ENCODE measurements around the gene GBX1.

The GBX1 gene

DNA sequence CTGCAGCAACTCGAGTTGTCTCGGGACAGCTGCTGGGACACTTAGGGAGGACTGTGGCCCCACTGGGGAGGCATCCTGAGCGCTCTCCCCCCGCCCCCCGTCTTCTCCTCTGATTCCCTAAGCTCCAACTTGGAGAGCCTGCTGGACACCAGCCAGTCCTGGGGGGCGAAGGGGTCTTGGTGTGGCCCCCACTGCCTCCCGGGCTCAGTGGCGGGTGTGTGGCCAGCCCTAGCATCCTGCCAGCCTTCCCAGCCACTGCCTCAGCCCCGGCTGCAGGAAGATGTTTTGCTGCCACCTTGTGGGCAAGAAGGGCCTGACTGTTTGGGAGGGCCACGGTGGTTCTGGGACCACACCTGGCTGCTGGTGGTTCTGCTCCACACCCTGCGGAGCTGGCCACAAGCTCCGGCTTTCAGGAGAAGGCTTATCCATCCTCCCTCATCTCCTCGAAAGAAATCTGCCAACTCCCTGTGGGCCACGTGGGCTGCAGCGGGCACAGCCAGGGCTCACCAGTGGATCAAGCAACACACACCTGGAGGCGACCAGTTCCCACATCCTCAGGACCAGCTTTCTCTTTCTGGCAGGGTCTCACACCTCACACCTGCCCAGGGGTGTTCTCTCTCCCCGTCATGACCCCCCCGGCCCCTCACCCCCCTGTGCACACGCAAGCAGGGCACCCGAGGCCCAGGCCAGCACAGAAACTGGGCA is 56.4 kb downstream of the GBX1 start:
- peak; percentile 19 for DNase-seq

DNA sequence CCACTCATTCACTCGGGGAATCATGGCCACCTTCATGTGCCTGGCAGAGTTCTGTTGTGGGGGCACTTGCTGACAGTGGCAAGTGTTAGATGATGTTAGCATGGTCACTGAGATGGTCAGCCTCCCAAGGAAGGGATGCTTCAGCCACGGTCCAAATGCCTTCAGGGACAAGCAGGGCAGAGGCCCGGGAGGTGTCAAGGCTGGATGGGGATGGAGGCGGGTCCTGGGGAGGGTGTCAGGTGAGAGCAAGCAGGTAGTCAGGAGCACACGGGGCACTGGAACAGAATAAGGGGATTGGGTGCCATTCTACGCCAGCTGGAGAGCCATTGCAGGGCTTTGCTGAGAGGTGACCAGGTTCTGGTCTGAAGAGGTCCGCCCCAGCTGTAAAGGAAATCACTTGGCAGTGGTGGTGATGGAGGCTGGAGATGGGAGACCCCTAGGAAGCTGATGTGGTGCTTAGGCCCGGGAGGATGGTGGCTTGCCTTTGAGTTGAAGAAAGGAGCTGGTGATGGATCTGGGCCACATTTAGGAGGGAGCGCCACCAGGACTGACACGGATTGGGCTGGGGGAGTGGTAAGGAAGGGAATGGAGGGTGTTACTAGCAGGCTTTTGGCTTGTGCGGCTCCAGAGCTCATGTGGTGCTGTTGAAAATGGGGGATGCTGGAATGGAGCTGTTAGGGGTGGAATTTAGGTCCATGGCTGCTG is 57.1 kb downstream of the GBX1 start:
- no peak for DNase-seq

GRCh38 chr7:151109094-151110048 is 58.1 kb downstream of the GBX1 start:
- peak; percentile 24 for DNase-seq

GRCh38 chr7:151107882-151108281 is 59.6 kb downstream of the GBX1 start:
- DNase-seq: no peak

DNA sequence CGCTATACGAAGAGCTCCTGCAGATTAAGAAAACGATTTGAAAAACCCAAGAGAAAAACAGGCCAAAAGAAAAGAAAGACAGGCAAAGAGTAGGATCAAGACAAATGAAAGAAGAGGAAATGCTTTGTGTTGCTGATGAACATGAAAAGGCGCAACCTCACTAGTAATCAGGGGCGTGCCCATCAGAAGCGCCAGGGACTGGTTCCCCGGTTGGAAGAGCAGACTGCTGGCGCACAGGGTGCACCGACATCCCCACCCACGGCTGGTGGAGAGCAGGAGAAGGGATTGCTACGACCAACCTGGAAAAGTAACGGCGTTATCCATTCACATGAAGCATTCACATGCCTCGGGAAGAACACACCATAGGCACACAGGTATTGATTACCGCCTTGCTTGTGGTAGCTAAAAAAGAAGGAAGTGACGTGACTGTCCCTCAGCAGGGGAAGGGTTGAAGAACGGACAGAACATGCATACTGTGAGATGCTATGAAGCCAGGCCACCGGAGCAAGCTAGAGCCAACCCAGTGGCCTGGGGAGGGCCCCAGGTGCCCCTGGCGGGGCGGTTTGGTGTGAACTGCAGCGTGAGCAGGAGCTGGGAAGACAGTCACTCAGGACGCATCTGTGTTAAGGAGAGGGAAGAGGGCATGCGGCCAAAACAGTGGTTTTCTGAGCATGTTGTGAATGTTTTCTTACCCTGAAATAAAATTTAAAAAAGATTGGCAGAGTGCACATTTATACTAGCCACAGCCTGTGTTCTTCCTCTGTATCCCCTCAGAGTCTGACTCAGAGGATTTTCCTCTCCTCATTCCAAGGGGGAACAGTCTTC is 62.9 kb downstream of the GBX1 start:
- DNase-seq: no peak

- DNase-seq: no peak
Observed at GRCh38 chr7:151103973-151104372, 63.5 kb downstream of the GBX1 start.

- DNase-seq: no peak
Observed at GRCh38 chr7:151102991-151103390, 64.5 kb downstream of the GBX1 start.

DNA sequence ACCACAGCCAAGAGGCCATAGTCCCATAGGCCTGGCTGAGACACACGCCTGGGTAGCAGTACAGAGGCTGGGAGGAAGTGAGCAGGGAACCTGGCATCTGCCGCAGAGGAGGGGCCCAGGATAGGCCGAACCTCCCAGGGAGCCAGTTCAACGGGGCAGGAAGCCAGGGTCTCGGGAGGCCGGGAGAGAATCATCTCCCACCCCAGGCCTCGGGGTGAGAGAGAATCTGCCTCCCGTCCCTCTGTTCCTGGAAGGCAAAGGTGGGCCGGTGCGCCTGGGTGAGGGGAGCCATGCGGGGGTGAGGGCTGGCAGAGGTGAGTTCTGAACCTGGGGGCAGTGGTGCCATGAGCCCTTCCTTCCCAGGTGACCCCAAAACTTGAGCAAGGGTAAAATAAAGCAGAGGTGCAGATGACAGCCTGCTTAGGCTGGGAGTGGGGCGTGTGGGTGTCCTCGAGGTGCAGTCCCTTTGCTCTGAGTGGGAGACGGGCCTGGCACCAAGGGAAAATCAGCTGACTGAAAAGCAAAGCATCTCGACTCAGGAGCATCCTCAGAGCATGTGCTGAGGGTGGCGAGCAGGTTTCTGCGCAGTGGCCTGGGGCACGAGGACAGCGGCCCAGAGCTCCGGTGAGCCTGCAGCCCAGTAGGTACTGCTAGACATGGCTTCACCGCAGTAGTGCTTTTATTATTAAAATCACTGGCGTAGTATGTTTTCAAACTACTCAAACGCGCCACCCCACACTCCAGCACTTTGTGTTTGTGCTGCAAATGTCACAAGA is 65.7 kb downstream of the GBX1 start:
- DNase-seq: no peak

DNA sequence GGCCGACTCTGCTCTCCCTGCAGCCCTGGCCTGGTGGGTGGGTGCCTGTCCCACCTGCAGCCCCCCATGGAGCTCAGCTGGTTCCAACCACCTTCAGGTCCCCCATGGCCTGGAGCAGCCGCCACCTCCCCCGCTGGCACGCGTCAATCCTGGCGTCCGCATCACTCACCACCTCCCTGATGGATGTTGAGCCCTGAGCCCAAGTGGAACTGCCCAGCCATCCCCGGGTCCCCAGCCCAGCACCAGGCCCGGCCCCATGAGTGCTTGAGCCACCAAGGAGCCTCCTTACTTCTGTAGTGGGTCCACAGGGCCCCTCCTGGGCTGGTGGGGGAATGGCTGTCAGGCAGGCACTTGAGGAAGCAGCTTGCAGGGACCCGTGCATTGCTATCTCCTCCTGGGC is 66.6 kb downstream of the GBX1 start:
- DNase-seq: no peak

GRCh38 chr7:151099486-151100211 is 67.8 kb downstream of the GBX1 start:
- no peak for DNase-seq
